Transverse colon (tissue), 4 donors: ENCODE measurements around the gene JAGN1.
"Not testable (repeated sequence)": the region's sequence is repeated elsewhere in the genome, so short reads cannot be mapped to it uniquely, and the experiment has no call there.

Experiments
- POLR2A ChIP-seq: fragments of 450-650 bp; IDR thresholded peaks from one replicate; pipeline ENCODE4 v1.6.1; 2016; ENCODE audit warnings: antibody characterized with exemption, mild to moderate bottlenecking, moderate library complexity
- POLR2AphosphoS5 ChIP-seq, 3 donors: sonication (generic); formaldehyde crosslinking; IDR thresholded peaks; one replicate each; pipeline ENCODE4 v1.6.1; 2016; ENCODE audit warnings: antibody characterized with exemption in 3 of 3
- TF ChIP-seq, protein P1 (sequence below), 5 experiments: fragments of 200-600 bp in 3 of 5; fragments of 450-650 bp in 2 of 5; sonication (generic) in 3 of 5; IDR thresholded peaks; 1 replicate in 2 of 5; 2 replicates in 3 of 5; pipeline ENCODE4 v1.5.1; 2016 to 2017; ENCODE audit warnings: antibody characterized with exemption in 5 of 5, inconsistent platforms in 3 of 5, mild to moderate bottlenecking in 2 of 5, moderate library complexity in 1 of 5

GRCh38 chr3:9876255-9876654 lies 14.2 kb upstream of the JAGN1 start:
- TF ChIP-seq, protein P1, sequence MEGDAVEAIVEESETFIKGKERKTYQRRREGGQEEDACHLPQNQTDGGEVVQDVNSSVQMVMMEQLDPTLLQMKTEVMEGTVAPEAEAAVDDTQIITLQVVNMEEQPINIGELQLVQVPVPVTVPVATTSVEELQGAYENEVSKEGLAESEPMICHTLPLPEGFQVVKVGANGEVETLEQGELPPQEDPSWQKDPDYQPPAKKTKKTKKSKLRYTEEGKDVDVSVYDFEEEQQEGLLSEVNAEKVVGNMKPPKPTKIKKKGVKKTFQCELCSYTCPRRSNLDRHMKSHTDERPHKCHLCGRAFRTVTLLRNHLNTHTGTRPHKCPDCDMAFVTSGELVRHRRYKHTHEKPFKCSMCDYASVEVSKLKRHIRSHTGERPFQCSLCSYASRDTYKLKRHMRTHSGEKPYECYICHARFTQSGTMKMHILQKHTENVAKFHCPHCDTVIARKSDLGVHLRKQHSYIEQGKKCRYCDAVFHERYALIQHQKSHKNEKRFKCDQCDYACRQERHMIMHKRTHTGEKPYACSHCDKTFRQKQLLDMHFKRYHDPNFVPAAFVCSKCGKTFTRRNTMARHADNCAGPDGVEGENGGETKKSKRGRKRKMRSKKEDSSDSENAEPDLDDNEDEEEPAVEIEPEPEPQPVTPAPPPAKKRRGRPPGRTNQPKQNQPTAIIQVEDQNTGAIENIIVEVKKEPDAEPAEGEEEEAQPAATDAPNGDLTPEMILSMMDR (IDR thresholded peaks at IDR 0.05) = not testable (repeated sequence)
- TF ChIP-seq POLR2A; POLR2AphosphoS5 (IDR thresholded peaks at IDR 0.05): not testable (repeated sequence)
